PC-9 (cell line): Measurements from ENCODE around the gene BRF1.

ENCODE experiments used
- CTCF ChIP-seq: fragments of 200-600 bp; sonication (generic); conservative IDR thresholded peaks from 2 replicates; pipeline ENCODE4 v1.6.1; 2017; ENCODE audit warnings: mixed run types, antibody characterized with exemption, mild to moderate bottlenecking, moderate library complexity
- EZH2 ChIP-seq: fragments of 200-600 bp; sonication (generic); IDR thresholded peaks from 2 replicates; pipeline ENCODE4 v1.8.0; 2017; ENCODE audit warnings: antibody characterized with exemption, low read depth

GRCh38 chr14:105168093-105168420 lies 132.7 kb downstream of the BRF1 start:
- TF ChIP-seq CTCF (no peak), EZH2 (no peak)
